Natural killer cell (primary cell): ENCODE data around the gene TAF8. TPM values are rescaled to one million over a fixed set of nuclear protein-coding genes. Genes with fewer than 3 reads are reported as not detected.
A peak's percentile ranks its signal among the peaks of the same experiment; 100 is the strongest.

Experiments used
- ATAC-seq, 3 donors: fragments of 150-1000 bp in 2 of 3; fragments of 200-7000 bp in 1 of 3; cut with Tn5 transposase; 1 replicate in 1 of 3; 2 replicates in 2 of 3; pipeline ENCODE4 v1.10.0; 2021; ENCODE audit warnings: mild to moderate bottlenecking in 2 of 3, moderate library complexity in 2 of 3
- DNase-seq, 2 donors: peaks; one replicate each; pipeline versions ENCODE4 v3.0.0 to v3.0.0-alpha.2; 2013 to 2021; ENCODE audit warnings: mixed read lengths in 1 of 2
- H3K27ac ChIP-seq: one replicate; pipeline ENCODE4 v1.5.1; 2013; ENCODE audit warnings: mild to moderate bottlenecking, low read length
- H3K27me3 ChIP-seq: one replicate; pipeline ENCODE4 v1.6.1; 2013; ENCODE audit warnings: low read length; ENCODE audit not compliant: control insufficient read depth, insufficient read depth
- H3K36me3 ChIP-seq: one replicate; pipeline ENCODE4 v1.6.1; 2013; ENCODE audit warnings: low read length; ENCODE audit not compliant: control insufficient read depth, insufficient read depth
- H3K4me1 ChIP-seq: one replicate; pipeline ENCODE4 v1.6.1; 2013; ENCODE audit warnings: low read length; ENCODE audit not compliant: control insufficient read depth, insufficient read depth
- H3K4me3 ChIP-seq: one replicate; pipeline ENCODE4 v1.5.1; 2013; ENCODE audit warnings: low read length
- H3K9me3 ChIP-seq: one replicate; pipeline ENCODE4 v1.6.1; 2013; ENCODE audit warnings: low read length; ENCODE audit not compliant: control insufficient read depth, insufficient read depth
- H3K27ac Mint-ChIP-seq, 2 donors: one replicate each; pipeline ENCODE4 v1.8.0; 2022; ENCODE audit warnings: mild to moderate bottlenecking in 2 of 2, mixed read lengths in 2 of 2, moderate library complexity in 1 of 2
- H3K27me3 Mint-ChIP-seq, 2 donors: one replicate each; pipeline ENCODE4 v1.8.0; 2022; ENCODE audit warnings: low read depth in 2 of 2, mixed read lengths in 2 of 2
- H3K36me3 Mint-ChIP-seq: one replicate; pipeline ENCODE4 v1.8.0; 2022; ENCODE audit warnings: mixed read lengths
- H3K4me1 Mint-ChIP-seq, 2 donors: one replicate each; pipeline ENCODE4 v1.8.0; 2022; ENCODE audit warnings: mixed read lengths in 2 of 2
- H3K4me3 Mint-ChIP-seq: one replicate; pipeline ENCODE4 v1.8.0; 2022; ENCODE audit warnings: mild to moderate bottlenecking, moderate library complexity, mixed read lengths
- H3K9me3 Mint-ChIP-seq, 2 donors: one replicate each; pipeline ENCODE4 v1.8.0; 2022; ENCODE audit warnings: mixed read lengths in 2 of 2
- WGBS: methylation state at CpG from one replicate; pipeline ENCODE4 v1.1.7; 2013; ENCODE audit warnings: missing lambda C conversion rate; ENCODE audit not compliant: insufficient coverage; 5-methylcytosine and 5-hydroxymethylcytosine counted together
- intact Hi-C: fragments of 100-400 bp; cut with micrococcal nuclease; formaldehyde crosslinking; loops from one replicate; pipeline ENCODE4 v1.14.2; 2022
- total RNA-seq, 4 donors: library from RNA; stranded (reverse); fragments of 120-200 nt in 1 of 4; gene quantifications; one replicate each; pipeline versions ENCODE4 v1.2.3 to v1.2.4, GENCODE V29; 2013 to 2022
- TF ChIP-seq, protein P1 (sequence below): fragments of 200-600 bp; IDR thresholded peaks from one replicate; pipeline ENCODE4 v1.8.0; 2022; ENCODE audit warnings: antibody characterized with exemption

The TAF8 gene
- total RNA-seq, 3 donors from 2014 or later (not counting 1 experiment from before 2014, with no cell fraction given), result 38.4 to 54.2 (median 47.5) TPM

DNA sequence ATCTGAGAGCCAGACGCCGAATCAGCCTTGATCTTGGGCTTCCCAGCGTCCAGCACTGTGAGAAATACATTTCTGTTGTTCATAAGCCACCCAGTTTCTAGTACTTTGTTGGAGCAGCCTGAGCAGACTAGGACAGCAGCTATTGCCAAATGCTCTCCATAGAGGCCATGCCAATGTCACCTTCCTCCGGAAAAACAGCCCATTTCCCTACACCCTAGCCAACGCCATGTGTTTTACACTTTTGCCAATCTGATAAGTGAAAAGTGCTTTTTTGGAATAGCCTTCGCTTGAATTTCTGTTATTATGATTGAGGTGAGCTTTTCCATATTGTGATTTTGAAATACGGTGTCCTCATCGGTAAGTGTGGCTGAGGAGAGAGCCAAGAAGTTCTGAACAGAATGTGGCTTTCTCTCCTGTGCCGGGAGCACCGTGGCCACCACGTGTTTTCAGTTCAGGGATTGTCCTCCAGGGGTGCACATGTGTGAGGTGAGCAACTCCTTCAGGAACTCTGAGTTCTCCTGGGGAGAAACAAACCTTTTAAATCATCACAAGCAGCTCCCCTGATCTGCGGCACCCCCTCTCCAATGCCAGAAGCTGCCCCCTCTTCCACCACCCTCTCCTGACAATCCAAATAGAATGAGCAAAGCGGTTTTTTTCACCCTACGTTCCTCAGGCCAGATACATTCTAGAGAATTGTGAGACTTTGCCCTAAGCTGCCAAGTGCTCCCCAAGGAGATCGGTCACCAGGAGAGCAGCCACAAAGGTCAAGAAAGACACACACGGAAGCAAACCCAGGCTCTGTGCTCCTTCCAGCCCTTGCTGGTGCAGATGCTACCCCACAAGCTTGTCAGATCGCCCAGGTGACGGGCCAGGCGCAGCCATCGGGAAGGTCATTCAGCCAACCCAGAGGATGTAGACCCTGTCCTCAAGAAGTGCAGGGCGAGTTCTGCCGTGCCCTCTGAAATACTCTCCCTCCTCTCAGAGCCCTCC lies 36.0 kb downstream of the TAF8 start:
- intact Hi-C loops, result no loop called here
- no peak overlapping the region for H3K27ac Mint-ChIP-seq
- no peak overlapping the region for H3K4me3 Mint-ChIP-seq
- 96% methylated on average over 22 of the region's 22 CpGs for WGBS
- H3K9me3 ChIP-seq, result no peaks in the 10 kb centered on the region
- H3K4me1 Mint-ChIP-seq, result peaks cover 0 to 7% of the 10 kb centered on the region in 2 donors
- no peaks in the 10 kb centered on the region for H3K27me3 ChIP-seq
- no peaks in the 10 kb centered on the region for H3K4me1 ChIP-seq
- no peak overlapping the region for H3K27ac ChIP-seq
- H3K27me3 Mint-ChIP-seq, result no peaks in the 10 kb centered on the region
- H3K4me3 ChIP-seq, result no peak overlapping the region
- DNase-seq (no peak), ATAC-seq (no peak)
- H3K9me3 Mint-ChIP-seq, result no peaks in the 10 kb centered on the region
- peaks cover 5% of the 10 kb centered on the region for H3K36me3 ChIP-seq
- peaks cover 8% of the 10 kb centered on the region for H3K36me3 Mint-ChIP-seq
- TF ChIP-seq, protein P1, sequence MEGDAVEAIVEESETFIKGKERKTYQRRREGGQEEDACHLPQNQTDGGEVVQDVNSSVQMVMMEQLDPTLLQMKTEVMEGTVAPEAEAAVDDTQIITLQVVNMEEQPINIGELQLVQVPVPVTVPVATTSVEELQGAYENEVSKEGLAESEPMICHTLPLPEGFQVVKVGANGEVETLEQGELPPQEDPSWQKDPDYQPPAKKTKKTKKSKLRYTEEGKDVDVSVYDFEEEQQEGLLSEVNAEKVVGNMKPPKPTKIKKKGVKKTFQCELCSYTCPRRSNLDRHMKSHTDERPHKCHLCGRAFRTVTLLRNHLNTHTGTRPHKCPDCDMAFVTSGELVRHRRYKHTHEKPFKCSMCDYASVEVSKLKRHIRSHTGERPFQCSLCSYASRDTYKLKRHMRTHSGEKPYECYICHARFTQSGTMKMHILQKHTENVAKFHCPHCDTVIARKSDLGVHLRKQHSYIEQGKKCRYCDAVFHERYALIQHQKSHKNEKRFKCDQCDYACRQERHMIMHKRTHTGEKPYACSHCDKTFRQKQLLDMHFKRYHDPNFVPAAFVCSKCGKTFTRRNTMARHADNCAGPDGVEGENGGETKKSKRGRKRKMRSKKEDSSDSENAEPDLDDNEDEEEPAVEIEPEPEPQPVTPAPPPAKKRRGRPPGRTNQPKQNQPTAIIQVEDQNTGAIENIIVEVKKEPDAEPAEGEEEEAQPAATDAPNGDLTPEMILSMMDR, result no peak

DNA sequence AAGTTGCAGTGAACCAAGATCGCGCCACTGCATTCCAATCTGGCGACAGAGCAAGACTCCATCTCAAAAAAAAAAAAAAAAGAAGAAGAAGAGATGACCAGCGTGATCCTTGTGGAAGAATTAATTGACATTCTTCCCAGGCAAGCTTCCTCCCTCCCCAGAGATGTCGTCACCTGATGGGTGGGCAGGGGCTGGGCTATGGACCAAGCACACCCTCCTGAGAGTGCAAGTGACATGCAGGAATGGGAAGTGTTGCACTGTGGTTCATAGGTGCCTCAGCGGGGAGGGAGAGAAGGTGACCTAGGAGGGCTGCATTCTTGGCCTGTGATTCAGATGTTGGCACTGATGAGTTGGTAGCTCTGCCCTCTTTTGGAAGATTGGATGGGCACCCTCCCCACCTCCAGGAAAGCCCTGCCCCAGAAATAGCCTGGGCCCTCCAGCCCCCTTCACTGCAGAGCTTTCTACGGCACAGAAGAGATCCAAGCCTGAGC lies 37.8 kb downstream of the TAF8 start:
- no peaks in the 10 kb centered on the region for H3K27me3 ChIP-seq
- ATAC-seq (peak in 1 of 3 donors; percentile 7), DNase-seq (no peak)
- H3K9me3 Mint-ChIP-seq, result no peaks in the 10 kb centered on the region
- no peak overlapping the region for H3K4me3 ChIP-seq
- peaks cover 5% of the 10 kb centered on the region for H3K36me3 Mint-ChIP-seq
- H3K27ac ChIP-seq, result no peak overlapping the region
- no peaks in the 10 kb centered on the region for H3K27me3 Mint-ChIP-seq
- no peaks in the 10 kb centered on the region for H3K4me1 ChIP-seq
- 99% methylated on average over 6 of the region's 7 CpGs for WGBS
- peaks cover 0 to 5% of the 10 kb centered on the region in 2 donors for H3K4me1 Mint-ChIP-seq
- no peak overlapping the region for H3K27ac Mint-ChIP-seq
- TF ChIP-seq, protein P1, result no peak
- H3K9me3 ChIP-seq, result no peaks in the 10 kb centered on the region
- peaks cover 3% of the 10 kb centered on the region for H3K36me3 ChIP-seq
- no peak overlapping the region for H3K4me3 Mint-ChIP-seq
- intact Hi-C loops, result no loop called here

DNA sequence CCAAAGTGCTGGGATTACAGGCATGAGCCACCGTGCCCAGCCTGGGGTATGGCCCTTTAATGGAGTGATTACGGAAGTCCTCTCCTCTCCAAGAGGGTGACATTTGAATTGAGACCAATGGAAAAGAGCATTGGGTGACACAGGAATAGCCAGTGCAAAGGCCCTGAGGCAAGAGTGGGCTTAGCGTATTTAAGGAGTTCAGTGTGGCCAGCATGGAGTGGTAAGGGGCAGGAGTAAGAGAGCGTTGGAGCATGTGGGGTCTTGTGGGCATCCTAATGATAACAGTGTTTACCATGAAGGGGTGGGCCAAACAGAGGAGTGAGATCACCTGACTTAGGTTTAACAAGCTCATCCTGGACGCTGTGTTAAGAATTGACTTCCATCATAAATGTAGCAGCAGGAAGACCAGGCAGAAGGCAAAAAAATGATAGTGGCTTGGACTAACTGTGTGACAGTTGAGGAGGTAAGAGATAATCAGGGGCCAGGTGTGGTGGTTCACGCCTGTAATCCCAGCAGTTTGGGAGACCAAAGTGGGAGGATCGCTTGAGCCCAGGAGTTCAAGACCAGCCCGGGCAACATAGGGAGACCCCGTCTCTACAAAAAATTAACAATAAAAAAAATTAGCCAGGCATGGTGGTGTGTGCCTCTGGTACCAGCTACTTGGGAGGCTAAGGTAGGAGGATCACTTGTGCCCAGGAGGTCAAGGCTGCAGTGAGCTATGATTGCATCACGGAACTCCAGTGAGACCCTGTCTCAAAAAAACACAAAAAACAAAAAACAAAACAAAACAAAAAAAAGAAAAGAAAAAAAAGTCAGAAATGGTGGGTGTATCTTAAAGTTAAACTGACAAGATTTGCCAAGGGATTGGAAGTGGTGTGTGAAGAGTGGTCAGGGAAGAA lies 40.7 kb downstream of the TAF8 start:
- intact Hi-C loops, result no loop called here
- Histone ChIP-seq H3K27ac (no peak overlapping the region), H3K4me1 (no peaks in the 10 kb centered on the region), H3K36me3 (peaks cover 3% of the 10 kb centered on the region), H3K9me3 (no peaks in the 10 kb centered on the region), H3K27me3 (no peaks in the 10 kb centered on the region), H3K4me3 (no peak overlapping the region)
- ATAC-seq, result no peak
- no peaks in the 10 kb centered on the region for H3K4me1 Mint-ChIP-seq
- no peak for DNase-seq
- H3K36me3 Mint-ChIP-seq, result no peaks in the 10 kb centered on the region
- no peaks in the 10 kb centered on the region for H3K9me3 Mint-ChIP-seq
- 89% methylated on average over 6 of the region's 10 CpGs for WGBS
- TF ChIP-seq, protein P1, result no peak
- H3K4me3 Mint-ChIP-seq, result no peak overlapping the region
- no peaks in the 10 kb centered on the region for H3K27me3 Mint-ChIP-seq
- no peak overlapping the region for H3K27ac Mint-ChIP-seq
